ENCODE results near the gene CHRM2.

CHRM2 gene

GRCh38 chr7:136958016-136958415 lies 89.6 kb downstream of the CHRM2 start:
- no peak for DNase-seq (ENCODE audit: low read depth)

DNA sequence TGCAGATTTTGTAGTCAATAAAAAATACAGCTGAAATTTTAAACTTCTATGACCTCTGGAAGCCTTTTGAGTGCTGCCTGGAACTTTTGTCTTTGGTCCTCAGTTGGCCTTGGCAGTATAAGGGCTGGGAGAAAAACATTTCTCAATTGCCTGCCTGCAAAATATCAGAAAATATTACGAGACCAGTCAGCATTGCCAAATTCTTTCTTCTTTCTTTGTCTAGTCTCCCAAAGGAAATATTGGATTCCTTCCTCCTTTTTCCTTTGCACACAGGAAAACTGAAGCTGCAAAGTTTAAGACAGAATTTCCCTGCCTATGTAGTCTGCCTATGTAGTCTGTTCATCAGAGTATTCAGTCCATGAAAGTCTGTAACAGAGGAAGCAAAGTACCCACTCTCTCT lies 95.9 kb downstream of the CHRM2 start:
- DNase-seq (ENCODE audit: low read depth): no peak

GRCh38 chr7:136966825-136967224 lies 98.4 kb downstream of the CHRM2 start:
- DNase-seq (ENCODE audit: low read depth): no peak

DNA sequence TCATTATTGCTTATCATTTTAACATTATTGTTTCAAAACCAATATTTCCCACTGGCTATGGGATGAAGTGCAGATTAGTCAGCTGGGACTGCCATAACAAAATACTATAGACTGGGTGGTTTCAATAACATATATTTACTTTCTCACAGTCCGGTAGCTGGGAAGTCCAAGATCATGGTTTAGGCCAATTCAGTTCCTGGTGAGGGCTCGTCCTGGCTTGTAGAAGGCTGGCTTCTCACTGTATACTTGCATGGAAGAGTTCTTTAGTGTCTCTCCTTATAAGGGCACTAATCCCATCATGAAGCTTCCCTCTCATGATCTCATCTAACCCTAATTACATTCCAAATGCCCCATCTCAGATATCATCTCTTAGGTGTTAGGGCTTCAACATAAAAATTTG lies 101.3 kb downstream of the CHRM2 start:
- no peak for DNase-seq (ENCODE audit: low read depth)

DNA sequence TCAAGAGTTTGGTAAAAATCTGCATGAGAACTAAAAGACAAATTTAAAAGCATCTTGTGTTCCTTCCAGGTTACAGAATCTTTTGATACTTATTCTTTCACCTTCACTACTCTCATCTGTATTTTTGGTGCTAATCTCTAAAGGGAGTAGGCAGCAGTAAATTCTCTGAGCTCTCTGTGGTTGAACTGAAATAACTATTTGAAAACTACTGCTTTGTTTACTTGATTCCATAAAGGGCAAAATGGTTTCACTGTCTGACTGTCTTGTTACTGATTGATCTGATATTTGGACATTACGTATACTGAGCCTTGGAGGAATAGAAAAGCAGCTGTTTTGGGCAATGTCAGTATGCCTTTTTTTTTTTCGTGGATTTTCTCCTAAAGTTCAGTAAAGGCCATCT lies 103.3 kb downstream of the CHRM2 start:
- no peak for DNase-seq (ENCODE audit: low read depth)

- DNase-seq (ENCODE audit: low read depth): no peak
These were observed 108.2 kb downstream of the CHRM2 start for GRCh38 chr7:136976504-136977251.

DNA sequence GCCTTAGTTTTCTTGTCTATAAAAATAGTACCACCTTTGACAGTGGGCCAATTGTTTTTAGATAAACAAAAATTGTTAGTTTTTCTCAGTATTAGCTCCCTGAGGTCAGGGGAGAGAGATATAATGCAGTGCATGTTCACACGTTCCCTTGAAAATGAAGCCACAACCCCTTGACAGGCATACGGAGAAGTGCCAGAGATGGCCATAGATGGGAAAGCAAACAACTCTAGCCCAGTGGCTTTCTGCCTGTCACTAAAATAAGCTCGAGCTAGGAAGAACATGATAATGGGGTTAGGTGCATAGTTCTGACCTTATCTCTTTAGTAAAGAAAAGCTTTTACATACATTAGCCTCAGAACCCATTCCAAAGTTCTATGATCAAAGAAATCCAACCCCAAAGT lies 124.9 kb downstream of the CHRM2 start:
- DNase-seq (ENCODE audit: low read depth): no peak

GRCh38 chr7:136997735-136998134 lies 129.3 kb downstream of the CHRM2 start:
- DNase-seq (ENCODE audit: low read depth): no peak

DNA sequence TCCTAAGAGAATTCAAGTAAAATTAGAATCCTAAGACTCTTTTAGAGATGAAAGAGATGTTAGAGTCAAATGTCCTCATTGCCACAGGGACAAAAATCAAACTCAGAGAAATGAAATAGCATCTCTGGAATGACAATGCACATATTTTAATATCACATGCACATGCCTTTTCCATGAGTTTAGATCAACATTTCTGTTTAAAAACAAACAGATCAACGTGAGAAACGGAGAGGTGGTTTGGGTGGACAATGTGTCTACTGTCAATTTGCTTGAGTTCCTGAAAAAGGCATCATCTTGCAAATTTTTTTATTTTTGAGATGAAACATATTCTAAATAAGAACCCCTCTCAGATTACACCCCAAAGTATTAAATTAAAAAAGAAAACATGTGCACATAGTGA lies 130.0 kb downstream of the CHRM2 start:
- DNase-seq (ENCODE audit: low read depth): no peak

GRCh38 chr7:137000621-137001020 lies 132.2 kb downstream of the CHRM2 start:
- DNase-seq (ENCODE audit: low read depth): no peak

DNA sequence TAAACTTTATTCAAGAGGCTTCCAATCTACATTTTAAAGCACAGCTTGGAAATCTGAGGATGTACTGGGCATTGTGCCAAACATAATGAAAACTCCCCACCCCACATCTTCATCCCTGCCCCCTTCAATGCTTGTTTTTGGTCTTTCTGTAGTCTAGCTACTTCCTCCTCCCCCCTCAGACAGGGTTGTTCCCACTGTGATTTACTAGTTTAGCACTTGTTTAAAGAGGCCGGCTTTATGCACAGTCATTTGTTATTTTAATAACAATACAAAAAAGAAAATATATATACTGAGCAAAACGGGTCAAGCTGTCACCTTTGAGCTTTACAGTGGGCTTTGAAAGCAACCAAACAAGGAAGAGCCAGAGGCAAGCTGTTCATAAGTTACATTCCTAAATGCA lies 132.6 kb downstream of the CHRM2 start:
- no peak for DNase-seq (ENCODE audit: low read depth)

- DNase-seq (ENCODE audit: low read depth): no peak
These were observed 133.0 kb downstream of the CHRM2 start for GRCh38 chr7:137001478-137001877.

GRCh38 chr7:137003086-137003485 lies 134.6 kb downstream of the CHRM2 start:
- no peak for DNase-seq (ENCODE audit: low read depth)

- no peak for DNase-seq (ENCODE audit: low read depth)
These were observed 135.1 kb downstream of the CHRM2 start for GRCh38 chr7:137003566-137003965.

DNA sequence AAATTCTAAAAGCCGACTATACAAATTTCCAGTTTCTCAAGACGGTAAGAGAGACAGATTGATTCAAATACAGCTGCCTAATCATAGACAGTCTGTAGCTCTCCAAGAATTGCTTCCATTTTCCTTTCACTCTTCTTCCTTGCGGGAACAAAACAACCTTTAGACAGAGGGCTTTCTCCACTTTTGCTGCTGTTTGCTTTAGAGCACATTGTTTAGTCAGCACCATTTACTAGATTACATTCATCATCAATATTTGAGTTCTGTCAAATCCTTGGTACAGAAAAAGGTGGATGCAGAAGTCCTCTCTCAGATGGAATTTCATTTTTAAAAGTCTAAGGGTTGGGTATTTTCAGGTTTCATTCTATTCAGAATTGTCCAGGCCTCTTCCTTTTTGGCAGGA lies 137.4 kb downstream of the CHRM2 start:
- DNase-seq (ENCODE audit: low read depth): no peak

- DNase-seq (ENCODE audit: low read depth): no peak
These were observed 137.8 kb downstream of the CHRM2 start for GRCh38 chr7:137006293-137006692.

GRCh38 chr7:137007001-137007694 lies 138.7 kb downstream of the CHRM2 start:
- no peak for DNase-seq (ENCODE audit: low read depth)

DNA sequence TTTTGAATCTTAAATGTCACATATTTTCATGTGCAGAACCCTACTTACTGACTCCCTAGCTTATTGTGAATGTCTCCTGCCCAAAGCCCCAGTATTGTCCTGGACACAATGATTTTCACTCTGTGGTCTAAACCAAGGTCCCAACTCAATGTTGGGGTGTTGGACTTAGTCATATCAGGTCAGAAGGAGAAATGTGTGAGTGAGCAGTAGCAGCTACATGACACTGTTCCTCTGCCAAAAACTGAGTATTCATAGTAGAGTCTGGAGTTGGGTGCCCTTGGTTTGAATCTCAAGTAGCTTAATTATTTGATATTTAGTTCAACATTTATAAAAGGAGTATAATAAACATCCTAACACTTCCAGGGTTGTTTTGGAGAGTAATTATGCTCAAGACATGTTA lies 141.0 kb downstream of the CHRM2 start:
- no peak for DNase-seq (ENCODE audit: low read depth)

DNA sequence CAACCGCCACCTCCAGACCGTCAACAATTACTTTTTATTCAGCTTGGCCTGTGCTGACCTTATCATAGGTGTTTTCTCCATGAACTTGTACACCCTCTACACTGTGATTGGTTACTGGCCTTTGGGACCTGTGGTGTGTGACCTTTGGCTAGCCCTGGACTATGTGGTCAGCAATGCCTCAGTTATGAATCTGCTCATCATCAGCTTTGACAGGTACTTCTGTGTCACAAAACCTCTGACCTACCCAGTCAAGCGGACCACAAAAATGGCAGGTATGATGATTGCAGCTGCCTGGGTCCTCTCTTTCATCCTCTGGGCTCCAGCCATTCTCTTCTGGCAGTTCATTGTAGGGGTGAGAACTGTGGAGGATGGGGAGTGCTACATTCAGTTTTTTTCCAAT lies 146.6 kb downstream of the CHRM2 start:
- DNase-seq (ENCODE audit: low read depth): no peak

- DNase-seq (ENCODE audit: low read depth): no peak
These were observed 148.8 kb downstream of the CHRM2 start for GRCh38 chr7:137017221-137017620.

- DNase-seq (ENCODE audit: low read depth): no peak
These were observed 150.0 kb downstream of the CHRM2 start for GRCh38 chr7:137018468-137018867.

GRCh38 chr7:137020351-137020750 lies 151.9 kb downstream of the CHRM2 start:
- no peak for DNase-seq (ENCODE audit: low read depth)

DNA sequence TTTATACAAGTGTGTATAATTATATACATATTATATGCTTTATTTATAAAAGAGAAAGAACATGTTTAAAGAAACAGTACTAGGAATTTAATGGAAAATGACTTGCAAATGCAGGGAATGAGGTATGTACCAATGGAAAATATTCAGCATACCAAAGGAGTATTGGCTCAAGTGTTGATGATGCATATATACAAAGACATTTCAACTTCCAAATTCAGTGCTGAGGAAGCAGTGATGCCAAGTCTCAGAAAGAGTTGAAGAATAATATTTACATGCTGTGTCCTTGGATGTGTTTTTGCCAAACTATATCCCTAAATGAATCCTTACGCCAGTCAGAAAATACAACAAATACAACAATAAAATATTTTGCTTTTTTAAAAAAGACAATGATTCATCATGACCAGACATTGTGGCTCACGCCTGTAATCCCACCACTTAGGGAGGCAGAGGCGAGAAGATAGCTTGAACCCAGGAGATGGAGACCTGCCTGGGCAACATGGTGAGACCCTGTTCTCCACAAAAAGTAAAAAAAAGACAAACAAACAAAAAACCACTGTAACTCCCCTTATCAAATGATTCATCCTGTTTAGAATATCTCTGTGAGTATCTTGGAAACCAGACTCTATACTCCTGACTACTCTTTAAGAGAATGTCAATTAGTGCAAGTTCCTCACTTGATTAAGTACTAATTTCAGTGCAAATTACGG lies 157.2 kb downstream of the CHRM2 start:
- DNase-seq (ENCODE audit: low read depth): no peak
